Bone marrow (tissue), 2 donors: ENCODE data around the gene EFTUD2.

Experiments used
- DNase-seq, 2 donors: peaks; one replicate each; lab custom pipeline; 2025; lab: John Stamatoyannopoulos, UW

EFTUD2 gene

DNA sequence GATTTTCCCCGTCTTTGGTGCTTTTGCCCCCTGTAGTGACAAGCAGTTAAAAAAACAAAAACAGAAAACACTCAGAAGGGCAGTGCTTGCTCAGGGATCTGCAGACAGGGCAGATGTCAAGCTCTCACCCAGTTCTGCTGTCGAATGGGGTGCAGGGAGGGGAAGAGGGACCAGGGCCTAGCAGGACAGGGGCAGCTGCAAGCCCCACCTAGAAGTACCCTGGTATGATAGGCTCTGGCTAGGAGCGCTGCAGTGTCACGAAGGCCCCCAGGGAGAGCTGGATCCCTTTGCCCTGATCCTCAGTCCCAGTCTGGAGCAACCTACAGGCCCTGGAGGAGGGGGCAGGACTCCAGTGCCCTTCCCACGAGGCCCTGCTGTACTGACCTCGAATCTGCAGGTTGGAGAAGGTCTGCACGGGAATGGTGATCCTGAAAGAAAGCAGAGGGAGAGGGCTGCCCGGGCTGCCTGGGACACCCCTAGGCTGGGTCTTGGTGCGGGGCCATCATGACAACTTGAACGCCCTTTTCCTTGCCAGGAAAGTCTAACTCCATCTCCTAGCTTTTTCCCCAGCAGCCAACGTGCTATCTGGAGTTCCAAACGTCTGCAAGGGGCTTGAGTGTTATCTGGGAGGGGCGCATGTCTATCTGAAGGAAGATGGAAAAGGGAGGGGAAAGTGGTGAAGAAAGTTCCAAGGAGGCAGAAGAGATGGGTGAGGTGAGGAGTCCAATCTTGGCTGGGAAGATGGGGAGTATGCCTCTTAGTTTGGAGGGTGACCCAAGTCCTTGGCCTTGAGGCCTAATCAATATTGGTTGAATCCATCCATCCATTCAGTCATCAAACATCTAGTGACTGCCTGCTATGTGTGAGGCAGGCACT lies 11.2 kb upstream of the EFTUD2 start:
- no peak for DNase-seq

DNA sequence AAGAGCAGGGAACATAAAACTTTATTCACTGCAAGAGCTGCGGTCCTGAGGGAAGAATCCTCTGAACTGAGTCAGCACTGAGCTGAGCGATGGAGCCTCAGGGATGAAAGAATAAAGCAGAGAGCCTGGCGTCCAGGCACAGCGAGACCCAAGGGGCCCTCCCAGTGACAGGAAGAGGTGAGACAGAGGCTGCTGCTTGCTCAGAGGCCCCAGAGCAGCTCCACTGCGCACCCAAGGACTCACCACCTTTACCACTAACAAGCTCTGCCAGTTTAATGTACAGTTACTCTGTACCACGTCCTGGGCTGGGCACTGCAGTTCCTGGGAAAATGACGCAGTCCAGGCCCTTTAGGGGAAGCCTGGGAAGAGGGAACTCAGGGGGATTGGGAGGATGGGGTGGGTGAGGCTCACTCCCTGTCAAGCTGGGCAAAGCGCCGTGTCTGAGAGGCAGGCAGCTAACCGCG lies 10.5 kb upstream of the EFTUD2 start:
- DNase-seq, result no peak

DNA sequence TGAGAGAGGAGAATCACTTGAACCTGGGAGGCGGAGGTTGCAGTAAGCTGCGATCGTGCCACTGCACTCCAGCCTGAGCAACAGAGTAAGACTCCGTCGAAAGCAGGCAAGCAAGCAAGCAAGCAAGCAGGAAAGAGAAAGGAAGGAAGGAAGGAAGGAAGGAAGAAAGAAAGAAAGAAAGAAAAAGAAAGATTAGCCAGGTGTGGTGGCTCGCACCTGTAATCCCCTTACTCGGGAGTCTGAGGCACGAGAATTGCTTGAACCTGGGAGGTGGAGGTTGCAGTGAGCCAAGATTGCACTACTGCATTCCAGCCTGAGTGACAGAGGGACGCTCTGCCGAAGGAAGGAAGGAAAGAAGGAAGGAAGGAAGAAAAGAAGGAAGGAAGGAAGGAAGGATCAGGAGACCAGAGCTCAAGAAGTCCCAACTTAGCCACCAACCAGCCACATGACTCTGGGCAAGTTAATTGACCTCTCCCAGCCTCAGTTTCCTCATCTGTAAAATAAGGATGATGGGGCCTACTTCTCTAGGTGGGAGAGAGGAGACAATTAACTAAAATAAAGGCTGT lies 9.6 kb upstream of the EFTUD2 start:
- no peak for DNase-seq

DNA sequence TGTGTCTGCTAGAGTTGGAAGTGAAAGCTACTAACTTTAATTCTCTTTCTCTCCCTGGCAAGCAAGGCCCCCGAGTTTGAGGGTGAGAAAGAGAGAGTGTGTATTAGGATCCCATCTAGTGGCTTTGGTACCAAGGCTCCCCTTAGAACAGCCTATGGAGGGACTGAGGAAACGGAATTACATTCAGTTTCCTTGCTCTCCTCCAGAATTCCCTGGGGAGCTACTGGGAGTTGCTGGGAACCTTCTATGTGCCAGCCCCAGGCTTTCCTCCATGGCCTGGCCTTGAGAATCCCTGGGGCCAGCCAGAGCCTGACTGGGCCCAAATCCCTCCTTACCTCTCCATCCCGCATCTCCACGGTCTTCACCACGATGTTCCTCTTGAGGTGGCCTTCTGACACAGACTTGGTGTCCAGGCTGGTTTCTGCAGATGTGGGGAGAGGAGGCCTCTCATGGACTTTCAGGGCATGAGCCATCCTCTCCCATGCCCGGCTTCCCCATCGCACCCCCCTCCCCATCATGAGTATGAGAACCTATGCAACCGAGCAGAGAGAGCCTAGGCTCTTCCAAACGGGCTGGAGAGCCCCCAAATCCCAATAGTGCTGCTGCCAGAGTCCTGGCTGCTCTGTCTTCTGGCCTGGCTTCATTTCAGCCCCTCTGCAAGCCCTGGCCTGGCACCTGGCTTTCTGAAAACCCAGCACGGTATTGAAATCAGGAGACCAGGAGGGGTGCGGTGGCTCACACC lies 8.7 kb upstream of the EFTUD2 start:
- DNase-seq, result no peak

DNA sequence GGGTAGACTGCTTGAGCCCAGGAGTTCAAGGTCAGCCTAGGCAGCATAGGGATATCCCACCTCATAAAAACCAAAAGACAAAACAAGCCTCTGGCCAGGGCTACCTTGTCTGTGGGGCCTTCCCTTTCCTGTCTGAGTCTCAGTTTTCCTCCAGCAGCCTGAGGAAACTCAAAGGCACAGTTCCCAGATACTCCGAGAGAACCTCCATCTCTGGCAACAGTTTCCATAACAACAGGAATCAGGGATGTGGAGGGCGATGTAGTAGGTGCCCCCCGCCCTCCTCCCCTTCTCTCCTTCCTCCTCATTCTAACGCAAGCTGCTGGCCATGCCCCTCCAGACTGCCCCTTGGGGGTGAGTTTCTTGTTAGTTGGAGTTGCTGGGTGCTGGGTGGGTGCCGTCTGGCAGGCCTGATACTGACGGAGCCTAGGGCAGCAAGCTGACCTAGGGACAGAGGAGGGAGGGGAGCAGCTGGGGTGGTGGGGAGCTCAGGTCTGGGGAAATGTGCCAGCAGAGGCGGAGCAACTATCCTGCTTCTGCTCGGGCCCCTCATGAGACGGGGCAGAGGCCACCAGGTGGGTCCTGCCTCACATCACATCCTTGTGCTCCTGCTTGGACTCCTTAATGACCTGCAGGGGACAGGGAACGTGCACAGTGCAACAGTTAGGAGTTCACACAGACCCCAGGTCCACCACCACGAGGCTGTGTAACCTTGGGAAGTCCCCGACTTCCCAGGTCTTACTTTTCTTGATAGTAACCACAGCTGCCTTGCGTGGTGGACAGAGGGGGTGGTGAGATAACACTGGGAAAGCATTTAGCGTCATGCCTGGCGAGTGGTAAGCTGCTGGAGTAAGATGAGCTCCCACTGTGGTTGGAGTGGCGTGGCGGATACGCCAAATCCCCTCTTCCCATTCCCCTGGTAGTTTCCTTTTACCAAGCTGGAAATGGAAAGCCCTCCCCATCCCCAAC lies 7.8 kb upstream of the EFTUD2 start:
- DNase-seq, result no peak

DNA sequence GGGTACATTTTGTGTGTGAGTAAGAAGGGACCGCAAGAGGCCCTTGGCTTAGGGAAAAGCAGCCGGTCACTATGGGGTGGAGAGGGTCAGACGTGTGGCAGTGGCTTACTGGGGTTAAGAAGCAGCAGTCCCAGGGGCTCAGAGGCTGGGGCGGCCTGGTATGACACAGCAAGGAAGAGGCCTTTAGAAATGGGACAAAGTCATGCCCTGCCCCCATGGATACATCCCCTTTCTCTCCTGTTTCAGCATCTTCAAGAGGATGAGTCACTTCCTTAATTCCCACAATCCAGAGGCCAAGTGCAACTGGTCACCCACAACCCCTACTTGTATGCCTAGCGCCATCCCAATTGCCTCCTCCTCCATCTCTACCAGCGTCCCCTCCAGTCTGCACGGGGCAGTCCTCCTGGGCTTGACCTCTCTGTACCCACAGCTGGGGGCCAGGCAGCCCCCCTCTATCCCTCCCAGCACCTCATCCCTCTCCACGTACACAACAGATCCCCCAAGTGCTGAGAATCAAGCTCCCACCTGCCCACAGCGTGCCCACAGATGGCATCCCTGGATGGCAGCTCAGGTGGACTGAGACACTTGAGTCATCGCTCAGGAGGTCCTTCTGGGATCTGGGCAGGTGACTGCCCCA lies 6.9 kb upstream of the EFTUD2 start:
- no peak for DNase-seq

DNA sequence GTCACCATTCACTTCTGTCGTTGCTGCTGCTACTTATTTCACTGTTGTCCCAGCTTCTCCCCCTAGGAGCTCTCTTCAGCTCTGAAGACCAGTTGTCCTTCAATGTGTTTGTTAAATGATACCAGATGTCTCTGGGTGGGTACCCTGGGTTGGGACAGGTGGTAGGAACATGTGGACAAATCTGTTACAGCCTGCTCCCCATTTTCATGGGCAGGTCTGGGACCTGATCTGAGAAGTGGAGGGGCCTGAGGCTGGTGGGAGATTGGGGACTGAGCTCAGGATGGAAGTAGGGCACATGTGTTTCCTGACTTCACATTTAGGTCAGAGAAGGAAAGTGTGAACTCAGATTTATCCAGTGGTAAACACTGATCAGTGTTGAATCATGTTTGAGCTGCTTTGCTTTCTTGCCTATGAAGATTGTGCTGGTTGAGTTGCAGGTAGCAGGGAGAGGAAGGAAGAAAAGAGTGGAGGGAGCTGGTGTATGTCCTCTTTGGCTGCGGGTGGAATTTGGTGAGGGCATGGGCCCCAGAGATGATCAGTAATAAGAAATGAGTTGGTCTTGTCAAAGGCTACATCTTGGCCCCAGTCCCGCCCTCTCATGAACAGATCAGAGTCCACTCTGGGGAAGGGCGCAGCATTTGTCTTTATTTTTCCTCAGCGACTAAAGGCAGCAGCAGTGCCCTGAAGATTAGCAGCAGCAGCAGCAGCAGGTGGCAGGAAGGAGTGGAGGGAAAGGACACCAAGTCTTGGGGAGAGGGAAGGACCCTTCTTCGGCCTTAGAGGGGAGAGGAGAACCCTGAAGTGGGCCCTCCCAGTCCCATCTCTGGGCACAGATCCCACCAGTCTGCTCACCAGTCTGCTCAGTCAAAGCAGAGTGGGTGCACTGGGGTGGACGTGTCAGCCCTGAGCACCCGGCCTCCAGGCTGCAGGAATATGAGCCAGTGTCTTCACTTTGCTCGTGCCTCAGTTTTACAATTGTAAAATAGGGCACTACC lies 6.1 kb upstream of the EFTUD2 start:
- no peak for DNase-seq

DNA sequence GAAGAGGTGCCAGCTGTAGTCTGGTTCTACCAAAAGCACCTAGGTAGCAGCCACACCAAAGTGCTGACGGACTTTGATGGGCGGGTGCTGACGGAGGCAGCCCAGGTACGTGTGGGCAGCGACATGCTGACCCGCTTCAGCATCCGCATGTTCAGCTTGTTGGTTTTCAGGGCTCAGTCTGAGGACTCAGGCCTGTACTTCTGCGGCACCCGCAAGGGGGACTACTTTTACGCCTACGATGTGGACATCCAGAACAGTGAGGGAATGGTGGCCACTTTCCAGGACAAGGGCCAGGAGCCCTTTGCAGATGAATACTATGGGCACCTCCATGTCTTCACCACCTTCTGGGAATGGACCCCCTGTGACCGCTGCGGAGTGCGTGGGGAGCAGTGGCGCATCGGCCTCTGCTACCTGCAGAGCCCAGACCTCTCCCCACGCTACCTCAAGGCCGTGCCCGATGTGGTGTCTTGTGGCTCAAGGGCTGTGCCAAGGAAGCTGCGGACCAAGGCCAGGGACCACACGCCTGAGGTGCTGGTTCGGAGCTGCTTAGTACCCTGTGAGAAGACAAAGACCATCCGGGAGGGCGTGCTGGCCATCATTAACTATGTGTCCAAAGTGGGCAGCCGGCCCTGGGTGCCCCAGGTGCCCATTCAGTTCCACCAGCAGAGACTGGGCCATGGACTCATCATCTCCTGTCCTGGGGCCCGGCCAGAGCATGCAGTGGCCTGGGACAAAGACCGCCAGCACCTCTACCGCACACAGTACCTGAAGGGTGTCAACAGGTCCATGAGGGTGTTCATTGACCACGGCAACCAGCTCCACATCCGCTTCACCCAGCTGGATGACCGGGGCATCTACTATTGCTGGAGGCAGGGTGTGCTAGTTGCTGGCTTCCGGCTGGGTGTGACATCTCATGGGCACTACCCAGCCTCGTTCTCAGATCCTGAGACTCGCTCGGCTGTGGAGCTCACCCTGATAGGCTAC lies 5.0 kb upstream of the EFTUD2 start:
- no peak for DNase-seq

DNA sequence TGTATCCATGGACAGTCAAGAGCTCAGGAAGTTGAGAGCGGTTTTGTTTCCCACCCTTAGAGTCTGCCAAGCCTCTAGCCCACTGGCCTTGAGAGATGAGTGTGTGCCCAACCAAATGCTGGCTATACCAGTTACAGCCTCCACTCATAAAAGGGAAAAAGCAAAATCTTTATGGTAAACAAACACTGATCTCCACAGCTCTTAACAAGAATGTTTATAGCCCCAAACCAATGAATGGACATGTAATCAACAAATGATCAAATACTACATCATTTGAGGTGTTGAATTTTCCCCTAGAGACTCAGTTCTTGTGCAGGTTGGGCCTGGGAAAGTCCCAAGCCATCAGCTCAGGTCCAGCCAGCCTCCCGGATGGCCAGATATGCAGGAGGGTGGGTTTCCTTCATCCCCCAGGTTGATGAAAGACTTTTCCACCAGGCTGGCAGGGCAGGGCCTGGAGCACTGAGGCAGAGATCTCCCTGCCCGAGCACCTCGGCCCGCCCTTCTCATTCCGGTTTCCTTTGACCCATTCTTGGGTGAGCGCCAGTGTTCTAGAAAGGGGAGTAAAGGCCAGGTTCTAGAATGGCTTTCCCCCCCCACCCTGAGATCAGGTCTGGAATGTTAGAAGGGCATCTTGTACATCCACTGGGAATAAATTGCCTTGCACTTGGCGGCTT lies 3.9 kb upstream of the EFTUD2 start:
- DNase-seq, result no peak

DNA sequence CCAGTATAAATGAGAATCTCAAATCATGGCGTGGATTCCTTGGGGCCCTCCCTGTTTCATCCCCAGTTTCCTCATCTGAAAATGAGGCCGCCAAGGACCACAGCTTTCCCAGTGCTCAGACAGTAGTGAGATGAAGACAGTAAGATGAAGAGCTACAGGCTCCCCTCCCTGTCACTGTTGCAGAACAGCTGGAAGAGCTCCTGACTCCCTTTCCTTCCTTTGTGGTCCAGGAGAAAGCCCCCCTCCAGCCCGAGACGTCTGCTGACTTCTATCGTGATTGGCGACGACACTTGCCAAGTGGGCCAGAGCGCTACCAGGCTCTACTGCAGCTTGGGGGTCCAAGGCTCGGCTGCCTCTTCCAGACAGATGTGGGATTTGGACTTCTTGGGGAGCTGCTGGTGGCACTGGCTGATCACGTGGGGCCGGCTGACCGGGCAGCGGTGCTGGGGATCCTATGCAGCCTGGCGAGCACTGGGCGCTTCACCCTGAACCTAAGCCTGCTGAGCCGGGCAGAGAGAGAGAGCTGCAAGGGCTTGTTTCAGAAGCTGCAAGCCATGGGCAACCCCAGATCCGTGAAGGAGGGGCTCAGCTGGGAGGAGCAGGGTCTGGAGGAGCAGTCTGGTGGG lies 3.0 kb upstream of the EFTUD2 start:
- no peak for DNase-seq

DNA sequence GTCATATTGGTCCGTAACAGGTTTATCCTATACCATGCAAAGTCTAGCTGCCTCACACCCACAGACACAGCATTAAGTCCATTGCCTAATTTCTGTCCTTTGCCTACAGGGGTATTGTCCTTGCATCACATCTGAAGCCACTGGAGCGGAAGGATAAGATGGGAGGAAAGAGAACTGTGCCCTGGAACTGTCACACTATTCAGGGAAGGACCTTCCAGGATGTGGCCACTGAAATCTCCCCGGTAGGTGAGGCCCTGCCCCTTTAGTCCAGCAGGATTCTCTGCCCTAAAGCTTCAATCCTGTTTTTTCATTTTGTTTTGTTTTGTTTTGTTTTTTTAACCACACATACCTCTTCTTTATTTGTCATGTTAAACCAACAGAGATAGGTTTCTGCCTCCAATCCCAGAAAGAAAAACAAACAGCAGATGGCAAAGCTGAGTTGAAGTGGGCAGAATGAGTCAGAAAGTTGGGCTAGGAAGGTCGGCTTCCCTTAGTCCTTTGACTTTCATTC lies 2.2 kb upstream of the EFTUD2 start:
- no peak for DNase-seq

DNA sequence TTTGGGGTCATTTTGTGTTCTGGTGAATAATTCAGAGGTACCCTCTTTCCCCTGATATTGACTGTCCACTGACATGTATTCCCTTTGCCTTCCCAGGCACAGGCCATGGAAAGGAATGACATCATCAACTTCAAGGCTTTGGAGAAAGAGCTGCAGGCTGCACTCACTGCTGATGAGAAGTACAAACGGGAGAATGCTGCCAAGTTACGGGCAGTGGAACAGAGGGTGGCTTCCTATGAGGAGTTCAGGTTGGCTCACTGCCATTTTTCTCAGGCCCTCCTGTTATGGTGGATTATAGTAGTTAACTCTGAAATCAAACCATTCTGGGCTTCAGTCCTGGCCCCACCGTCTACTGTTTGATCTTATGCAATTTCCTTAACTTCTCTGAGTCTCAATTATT lies 1.6 kb upstream of the EFTUD2 start:
- DNase-seq, result no peak

DNA sequence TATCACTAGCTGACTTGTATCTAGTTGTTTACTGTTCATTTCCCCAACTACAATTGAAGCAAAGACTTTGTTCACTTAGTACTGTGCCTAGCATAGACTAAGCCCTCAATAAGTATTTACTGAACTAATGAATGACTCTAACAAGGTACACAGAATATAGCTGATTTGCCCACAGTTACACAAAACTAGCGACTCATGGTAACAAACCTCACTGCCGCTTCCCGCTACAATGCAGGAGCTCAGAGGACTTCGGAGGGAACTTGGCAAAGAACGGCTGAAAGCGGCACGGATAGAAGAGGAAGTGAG lies 524 bp downstream of the EFTUD2 start:
- peak in 1 of 2 donors; percentile 52 for DNase-seq

DNA sequence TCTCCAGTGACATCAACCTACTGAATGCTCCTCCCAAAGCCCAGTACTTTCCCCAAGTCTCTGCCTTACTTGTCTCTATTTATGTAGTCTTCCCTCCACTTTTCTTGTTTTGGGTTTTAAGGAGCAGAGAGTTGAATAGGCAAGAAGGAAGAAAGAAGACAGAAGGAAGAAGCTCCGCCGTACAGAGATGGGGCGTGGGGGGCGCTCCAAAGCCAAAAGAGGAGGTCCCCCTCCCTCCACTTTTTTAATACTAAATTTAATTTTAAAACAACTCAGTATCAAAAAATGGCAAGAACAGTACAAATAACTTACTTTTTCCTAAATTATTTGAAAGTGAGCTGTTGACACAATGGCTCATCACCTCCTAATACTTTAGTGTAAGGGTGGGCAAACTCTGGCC lies 4.6 kb downstream of the EFTUD2 start:
- no peak for DNase-seq

DNA sequence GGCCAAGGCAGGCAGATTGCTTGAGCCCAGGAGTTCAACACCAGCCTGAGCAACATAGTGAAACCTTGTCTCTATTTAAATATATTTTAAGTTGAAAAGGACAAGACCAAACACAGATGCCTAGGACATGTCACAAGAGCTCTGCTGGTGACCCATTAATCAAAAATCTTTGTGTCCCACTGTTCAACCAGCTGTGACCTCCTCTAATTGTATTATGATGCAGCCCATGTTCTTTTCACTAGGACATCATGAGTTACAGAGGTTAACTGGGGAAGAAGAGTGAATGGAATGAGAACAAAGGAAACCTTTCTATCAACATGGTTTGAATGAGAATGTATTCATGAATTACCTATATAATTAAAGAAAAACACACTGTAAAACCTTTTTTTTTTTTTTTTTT lies 7.0 kb downstream of the EFTUD2 start:
- no peak for DNase-seq

DNA sequence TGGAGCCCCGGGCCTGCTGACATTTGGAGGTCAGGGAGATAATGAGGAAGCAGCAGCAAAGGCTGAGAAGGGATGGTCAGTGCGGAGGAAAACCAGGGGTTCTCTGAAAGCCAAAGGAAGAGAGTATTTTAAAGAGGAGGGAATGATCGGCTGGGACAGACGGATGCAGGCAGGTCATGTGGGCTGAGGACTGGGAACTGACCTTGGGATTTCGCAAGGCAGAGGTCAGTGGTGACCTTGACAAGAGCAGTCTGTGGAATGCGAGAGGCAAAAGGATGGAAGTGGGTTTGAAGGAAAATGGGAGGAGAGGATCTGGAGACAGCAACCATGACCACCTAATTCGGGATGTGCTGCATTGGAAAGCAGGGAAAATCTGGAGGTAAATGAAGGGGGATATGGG lies 10.2 kb downstream of the EFTUD2 start:
- DNase-seq, result no peak
